Measurements from ENCODE around the gene CEP20.
"Not testable (repeated sequence)": the region's sequence is repeated elsewhere in the genome, so short reads cannot be mapped to it uniquely, and the experiment has no call there.

Gene CEP20, protein sequence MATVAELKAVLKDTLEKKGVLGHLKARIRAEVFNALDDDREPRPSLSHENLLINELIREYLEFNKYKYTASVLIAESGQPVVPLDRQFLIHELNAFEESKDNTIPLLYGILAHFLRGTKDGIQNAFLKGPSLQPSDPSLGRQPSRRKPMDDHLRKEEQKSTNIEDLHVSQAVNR

DNA sequence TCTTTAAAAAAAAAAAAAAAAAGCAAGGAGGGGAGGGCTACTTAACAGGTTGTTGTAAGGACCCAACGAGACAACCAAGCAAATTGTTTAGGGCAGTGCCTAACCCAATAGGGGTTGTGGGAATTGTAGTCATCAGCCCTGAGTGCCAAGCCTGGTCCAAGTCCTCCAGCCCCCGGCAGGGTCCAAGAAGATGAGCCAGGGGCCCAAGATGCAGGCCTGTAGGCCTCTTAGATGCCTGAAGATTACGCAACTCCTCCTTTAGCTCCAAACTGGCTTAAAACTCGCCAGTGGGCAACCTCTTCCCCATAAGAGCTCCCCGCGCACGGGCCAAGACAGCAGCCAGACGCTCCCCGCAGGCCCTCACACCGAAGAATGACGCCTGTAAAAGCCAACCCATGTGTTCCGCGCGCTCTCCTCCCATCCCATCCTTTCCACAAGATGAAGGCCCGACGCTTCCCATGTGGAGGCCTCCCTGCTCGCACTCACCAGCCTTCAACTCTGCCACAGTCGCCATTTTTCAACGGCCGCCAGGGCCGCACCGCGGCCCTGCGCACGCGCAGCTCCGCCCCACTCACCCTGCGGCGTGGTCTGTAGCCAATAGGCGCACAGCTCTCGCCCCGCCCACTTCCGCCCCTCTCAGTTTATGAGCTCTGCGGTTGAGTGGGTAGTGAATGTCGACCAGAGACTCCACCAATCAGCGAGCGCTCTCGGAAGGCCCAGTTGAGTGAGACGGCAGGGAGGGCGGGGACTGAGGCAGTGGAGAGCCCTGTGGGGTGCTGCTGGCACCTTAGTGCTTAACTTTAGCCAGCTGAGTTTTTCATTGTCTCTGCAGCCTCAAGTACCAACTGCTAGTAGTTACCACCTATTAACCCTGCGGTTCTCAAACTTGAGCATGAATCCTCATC lies at the start of gene CEP20:
Gene CEP20 (minus strand): TSS at position 532 of the 905 bp plus-strand sequence. CDS start 18 bp downstream, at position 514.
- peak; percentile 100 for DNase-seq (ENCODE audit: low read depth in 2 of 2)

DNA sequence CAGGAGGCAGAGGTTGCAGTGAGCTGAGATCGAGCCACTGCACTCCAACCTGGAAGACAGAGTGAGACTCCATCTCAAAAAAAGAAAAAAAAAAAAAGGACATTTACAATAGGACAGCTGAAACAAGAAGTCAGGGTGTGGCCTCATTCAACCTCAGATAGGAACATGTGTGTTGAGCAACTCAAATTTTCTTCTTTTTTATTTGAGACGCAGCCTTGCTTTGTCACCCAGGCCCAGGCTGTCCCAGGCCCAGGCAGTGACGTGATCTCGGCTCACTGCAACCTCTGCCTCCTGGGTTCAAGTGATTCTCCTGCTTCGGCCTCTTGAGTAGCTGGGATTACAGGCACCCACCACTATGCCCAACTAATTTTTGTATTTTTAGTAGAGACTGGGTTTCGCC lies 48.4 kb upstream of the CEP20 start:
- not testable (repeated sequence) for DNase-seq (ENCODE audit: low read depth in 2 of 2)

DNA sequence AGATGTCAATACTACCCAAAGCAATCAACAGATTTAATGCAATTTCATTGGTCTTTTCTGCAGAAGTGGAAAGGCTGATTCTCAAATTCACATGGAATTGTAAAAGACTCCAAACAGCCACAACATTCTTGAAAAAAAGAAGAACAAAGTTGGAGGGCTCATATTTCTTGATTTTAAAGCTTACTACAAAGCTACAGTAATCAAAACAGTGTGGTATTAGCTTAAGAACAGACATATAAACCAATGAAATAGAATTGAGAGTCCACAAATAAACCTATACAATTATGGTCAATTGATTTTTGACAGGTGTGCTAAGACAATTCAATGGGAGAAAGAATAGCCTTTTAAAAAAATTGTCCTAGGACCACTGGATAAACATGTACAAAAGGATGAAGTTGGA lies 46.6 kb upstream of the CEP20 start:
- no peak for DNase-seq (ENCODE audit: low read depth in 2 of 2)

DNA sequence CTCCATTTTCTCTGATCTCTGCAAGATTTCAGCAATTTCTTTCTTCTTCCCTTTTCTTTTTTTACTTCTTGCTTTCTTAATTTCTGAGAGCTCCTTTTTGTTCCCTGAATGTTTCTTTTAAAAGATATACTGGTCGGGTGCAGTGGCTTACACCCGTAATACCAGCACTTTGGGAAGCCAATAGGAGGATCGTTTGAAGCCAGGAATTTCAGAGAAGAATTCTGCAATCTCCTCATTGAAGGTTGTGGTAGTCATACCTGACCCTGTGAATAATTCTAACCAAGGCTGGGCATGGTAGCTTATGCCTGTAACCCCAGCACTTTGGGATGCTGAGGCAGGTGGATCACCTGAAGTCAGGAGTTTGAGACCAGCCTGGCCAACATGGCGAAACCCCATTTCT lies 45.4 kb upstream of the CEP20 start:
- DNase-seq (ENCODE audit: low read depth in 2 of 2) = no peak

DNA sequence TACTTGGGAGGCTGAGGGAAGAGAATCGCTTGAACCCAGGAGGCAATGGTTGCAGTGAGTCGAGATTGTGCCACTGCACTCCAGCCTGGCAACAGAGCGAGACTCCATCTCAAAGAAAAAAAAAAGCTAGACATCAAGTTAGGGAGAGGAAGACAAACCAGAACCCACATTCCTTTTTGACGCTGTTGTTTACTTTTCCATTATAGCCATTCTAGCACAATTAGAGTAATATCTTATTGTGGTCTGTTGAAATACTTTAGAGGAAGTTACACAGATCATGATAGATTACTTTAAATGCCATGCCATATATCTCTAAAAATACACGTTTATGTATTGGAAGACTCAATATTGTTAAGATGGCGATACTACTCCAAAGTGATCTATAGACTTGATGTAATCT lies 44.5 kb upstream of the CEP20 start:
- DNase-seq (ENCODE audit: low read depth in 2 of 2) = no peak

DNA sequence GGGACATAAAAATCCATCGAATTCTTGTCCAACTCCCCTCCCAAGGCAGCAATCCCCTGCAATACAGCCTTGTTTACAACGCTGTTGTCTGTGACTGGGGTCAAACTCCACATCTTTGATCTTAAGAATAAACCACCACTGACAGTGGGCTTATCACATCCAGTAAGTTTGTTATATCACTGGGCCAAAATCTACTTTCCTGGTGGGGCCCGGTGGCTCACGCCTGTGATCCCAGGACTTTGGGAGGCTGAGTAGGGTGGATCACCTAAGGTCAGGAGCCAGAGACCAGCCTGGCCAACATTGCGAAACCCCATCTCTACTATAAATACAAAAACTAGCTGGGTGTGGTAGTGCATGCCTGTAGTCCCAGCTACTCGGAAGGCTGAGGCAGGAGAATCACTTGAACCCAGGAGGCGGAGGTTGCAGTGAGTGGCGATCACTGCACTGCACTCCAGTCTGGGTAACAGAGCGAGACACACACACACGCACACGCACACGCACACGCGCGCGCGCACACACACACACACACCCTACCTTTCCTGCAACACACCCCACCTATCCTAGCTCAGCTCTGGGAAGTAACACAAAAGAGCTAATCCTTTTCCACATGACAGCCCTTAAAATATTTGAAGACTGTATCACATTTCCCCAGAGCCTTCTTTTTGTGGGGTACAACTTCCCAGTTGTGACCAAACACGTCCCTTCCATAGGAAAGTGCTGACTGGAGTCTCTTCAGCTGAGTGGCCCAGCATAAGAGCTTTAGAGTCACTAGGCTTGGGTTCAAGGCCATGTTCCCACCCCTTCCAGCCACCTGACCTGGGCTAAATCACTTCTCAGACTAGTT lies 40.1 kb upstream of the CEP20 start:
- no peak for DNase-seq (ENCODE audit: low read depth in 2 of 2)

DNA sequence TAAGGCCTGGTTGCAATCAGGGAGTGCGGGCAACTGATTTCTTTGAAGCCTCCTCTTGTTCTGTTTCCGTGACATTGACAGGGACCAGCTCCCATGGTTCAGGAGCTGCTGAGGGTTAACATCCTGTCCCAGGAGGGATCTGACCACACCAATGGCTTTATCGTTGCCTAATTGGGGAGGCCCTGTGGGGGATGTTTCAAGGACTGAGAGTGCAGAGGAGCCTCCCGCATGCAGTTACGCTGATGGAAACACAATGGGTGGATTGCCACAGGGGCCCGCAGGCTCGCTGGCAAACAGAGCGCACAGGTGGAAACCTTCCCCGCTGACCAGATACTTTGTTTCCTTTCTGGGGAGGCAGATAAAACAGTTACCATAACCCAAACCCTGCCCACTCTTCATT lies 37.2 kb upstream of the CEP20 start:
- DNase-seq (ENCODE audit: low read depth in 2 of 2) = no peak

DNA sequence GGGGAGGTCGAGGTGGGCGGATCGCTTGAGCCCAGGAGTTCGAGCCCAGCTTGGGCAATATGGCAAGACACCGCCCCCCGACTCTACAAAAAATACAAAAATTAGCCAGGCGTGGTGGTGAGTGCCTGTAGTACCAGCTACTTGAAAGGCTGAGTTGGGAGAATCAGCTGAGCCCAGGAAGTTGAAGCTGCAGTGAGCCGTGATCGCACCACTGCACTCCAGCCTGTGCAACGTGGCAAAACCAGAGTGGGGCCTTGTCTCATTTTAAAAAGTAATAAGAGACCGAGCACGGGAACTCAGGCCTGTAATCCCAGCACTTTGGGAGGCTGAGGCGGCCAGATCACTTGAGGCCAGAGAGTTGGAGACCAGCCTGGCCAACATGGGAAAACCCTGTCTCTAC lies 36.6 kb upstream of the CEP20 start:
- DNase-seq (ENCODE audit: low read depth in 2 of 2) = no peak

DNA sequence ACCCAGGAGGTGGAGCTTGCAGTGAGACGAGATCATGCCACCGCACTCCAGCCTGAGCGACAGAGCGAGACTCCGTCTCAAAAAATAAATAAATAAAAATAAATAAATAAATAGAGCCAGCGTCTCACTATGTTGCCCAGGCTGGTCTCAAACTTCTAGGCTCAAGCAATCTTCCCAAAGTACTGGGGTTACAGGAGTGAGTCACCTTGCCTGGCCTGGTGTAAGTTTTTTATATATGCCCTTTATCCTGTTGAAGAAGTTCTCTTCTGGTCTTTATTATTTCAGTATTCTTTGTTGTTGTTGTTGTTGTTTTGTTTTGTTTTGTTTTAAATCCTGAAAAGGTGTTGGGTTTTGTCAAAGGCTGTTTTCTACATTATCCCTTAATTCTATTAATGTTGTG lies 30.9 kb upstream of the CEP20 start:
- no peak for DNase-seq (ENCODE audit: low read depth in 2 of 2)

DNA sequence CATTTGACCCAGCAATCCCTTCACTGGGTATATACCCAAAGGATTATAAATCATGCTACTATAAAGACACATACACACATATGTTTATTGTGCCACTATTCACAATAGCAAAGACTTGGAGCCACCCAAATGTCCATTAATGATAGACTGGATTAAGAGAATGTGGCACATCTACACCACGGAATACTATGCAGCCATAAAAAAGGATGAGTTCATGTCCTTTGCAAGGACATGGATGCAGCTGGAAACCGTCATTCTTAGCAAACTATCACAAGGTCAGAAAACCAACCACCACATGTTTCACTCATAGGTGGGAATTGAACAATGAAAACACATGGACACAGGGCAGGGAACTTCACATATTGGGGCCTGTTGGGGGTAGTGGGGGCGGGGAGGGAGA lies 29.9 kb upstream of the CEP20 start:
- not testable (repeated sequence) for DNase-seq (ENCODE audit: low read depth in 2 of 2)

DNA sequence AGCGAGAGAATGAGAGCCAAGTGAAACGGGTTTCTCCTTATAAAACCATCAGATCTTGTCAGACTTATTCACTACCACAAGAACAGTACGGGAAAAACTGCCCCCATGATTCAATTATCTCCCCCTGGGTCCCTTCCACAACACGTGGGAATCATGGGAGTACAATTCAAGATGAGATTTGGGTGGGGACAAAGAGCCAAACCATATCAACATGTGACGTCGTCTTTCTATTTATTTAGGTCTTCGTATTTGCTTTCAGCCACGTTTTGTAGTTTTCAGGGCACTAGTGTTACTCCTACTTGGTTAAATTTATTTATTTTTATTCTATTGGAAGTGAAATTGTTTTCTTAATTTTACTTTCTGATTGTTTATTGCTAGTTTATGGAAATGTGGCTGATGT lies 27.9 kb upstream of the CEP20 start:
- DNase-seq (ENCODE audit: low read depth in 2 of 2) = no peak

DNA sequence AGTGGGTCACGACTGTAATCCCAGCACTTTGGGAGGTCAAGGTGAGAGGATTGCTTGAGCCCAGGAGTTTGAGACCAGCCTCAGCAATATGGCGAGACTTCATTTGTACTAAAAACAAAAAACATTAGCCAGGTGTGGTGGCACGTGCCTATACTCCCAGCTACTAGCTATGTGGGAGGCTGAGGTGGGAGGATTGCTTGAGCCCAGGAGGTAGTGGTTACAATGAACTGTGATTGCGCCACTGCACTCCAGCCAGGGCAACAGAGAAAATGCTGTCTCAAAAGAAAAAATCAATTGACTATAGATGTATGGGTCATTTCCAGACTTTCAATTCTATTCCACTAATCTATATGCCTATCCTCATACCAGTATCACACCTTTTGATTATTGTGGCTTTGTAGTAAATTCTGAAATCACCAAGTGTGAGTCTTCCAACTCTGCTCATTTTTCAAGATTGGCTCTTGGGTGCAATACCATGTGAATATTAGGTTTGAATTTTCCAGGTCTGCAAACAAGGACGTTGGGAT lies 27.2 kb upstream of the CEP20 start:
- no peak for DNase-seq (ENCODE audit: low read depth in 2 of 2)

DNA sequence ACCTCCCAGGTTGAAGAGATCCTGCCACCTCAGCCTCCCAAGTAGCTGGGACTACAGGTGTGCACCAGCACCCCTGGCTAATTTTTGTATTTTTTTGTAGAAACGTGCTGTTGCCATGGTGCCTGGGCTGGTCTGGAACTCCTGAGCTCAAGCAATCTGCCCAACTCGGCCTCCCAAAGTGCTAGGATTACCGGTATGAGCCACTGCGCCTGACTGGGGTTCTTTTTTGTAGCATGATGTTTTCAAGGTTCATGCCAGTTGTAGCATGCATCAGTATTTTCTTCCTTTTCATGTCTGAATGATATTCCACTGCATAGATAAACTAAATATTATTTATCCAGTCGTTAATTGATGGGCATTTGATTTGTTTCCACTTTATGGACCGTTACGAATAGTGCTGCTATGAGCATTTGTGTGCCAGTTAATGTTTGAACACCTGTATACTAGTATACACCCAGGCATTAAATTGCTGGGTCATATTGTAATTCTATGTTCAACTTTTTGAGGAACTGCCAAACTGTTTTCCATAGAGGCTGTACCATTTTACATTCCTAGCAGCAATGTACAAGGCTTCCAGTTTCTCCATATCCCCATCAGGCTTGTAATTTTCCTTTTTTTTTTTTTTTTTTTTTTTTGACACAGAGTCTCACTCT lies 24.8 kb upstream of the CEP20 start:
- DNase-seq (ENCODE audit: low read depth in 2 of 2) = no peak

DNA sequence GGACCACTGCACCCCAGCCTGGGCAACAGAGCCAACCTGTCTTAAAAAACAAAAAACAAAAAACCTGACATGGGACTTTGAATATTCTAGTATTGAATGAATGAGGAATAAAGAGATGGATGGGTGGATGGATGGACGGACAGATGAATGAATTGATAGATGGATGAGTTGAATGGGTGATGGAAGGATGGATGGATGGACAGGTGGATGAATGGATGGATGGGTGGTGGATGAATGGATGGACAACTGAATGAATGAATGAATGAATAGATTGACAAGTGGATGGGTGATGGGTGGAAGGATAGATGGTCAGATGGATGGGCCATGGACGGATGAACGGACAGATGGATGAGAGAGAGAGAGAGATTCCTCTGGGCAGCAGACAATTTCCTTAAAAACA lies 22.8 kb upstream of the CEP20 start:
- no peak for DNase-seq (ENCODE audit: low read depth in 2 of 2)

DNA sequence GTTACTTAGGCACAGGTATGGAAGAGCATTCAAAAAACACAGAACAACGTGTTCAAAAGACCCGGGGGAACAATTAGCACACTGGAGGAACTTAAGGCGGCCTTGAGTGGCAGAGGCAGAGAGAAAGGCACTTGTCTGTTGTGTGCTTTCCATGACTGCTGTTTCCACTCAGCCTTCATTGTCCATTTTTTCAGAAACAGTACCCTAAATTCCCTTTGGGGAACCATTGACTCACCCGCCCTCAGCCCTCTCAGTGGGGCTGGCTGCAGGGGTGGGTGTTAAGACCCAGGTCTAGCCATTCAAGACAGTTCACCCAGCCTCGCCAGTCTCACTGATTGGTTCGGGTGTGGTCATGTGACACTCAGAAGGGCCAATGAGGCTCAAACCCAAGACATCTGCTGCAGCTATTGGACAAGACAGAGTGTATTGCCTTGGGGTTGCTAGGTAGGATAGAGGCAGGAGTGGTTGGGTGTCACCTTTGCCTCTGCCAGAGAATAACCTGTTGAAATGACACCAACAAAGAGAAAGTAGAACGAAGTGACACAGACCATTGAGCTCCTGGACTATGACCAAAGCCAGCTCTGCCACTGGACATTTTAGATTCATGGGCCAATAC lies 19.6 kb upstream of the CEP20 start:
- DNase-seq (ENCODE audit: low read depth in 2 of 2) = peak in 1 of 2 donors; percentile 19

DNA sequence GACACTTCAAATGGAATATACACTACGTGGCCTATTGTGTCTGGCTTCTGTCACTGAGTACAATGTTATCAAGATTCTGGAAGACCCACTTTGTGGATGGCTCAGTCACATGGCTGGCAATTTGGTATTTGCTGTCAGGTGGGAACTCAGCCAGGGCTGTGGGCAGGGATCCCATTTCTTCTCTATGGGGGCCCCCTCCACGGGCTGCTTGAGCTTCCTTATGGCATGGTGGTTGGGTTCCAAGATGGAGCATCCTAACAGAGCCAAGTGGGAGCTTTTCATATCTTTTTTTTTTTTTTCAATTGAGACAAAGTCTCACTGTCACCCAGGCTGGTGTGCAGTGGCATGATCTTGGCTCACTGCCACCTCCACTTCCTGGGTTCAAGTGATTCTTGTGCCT lies 18.0 kb upstream of the CEP20 start:
- no peak for DNase-seq (ENCODE audit: low read depth in 2 of 2)

DNA sequence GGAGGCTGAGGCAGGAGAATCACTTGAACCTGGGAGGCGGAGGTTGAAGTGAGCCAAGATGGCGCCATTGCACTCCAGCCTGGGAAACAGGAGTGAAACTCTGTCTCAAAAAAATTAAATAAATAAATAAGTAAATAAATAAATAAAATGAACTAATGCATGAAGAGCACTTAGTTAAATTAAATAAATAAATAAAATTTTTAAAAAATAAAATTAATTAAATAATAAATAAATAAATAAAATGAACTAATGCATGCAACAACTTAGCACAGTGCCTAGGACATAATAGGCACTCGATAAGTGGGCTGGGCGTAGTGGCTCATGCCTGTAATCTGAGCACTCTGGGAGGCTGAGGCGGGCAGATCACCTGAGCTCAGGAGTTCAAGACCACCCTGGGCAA lies 15.6 kb upstream of the CEP20 start:
- no peak for DNase-seq (ENCODE audit: low read depth in 2 of 2)

DNA sequence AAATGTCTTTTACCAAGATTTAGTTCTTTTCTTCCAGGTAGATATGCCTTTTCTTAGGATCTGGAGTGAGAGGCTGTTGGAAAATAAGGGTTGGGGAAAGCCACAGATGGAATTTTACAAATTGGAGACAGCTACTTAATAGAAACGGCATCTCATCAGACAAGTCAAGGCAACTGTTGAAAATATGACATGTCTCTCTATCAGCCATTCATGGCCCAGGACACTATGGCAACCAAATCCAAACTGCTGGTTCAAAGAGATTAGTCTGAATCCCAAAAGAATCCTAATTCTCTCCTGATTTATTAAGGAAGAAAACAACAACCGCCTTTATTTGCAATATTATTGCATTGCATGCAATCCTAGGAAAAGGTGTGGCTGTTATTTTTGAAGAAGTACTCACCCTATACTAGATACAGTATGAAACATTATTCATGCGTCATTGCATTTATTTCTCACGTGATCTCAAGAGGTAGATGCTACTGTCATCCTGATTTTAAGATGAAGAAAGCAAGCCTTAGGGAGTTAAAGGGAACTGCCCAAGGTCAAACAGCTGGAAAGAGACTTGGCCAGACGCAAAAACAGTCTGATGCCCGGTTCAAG lies 12.6 kb upstream of the CEP20 start:
- no peak for DNase-seq (ENCODE audit: low read depth in 2 of 2)

DNA sequence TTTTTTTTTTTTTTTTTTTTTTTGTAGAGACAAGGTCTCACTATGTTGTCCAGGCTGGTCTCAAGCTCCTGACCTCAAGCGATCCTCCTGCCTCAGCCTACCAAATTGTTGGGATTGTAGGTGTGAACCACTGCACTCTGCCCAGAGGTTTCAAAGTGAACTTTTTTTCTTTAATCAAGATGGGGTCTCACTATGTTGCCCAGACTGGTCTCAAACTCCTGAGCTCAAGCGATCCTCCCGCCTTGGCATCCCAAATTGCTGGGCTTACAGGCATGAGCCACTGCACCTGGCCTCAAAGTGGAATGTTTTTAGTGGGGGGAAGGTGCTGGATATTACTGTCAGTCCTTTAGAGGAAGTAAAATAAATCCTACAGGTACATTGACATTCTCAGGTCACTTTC lies 12.0 kb upstream of the CEP20 start:
- no peak for DNase-seq (ENCODE audit: low read depth in 2 of 2)

DNA sequence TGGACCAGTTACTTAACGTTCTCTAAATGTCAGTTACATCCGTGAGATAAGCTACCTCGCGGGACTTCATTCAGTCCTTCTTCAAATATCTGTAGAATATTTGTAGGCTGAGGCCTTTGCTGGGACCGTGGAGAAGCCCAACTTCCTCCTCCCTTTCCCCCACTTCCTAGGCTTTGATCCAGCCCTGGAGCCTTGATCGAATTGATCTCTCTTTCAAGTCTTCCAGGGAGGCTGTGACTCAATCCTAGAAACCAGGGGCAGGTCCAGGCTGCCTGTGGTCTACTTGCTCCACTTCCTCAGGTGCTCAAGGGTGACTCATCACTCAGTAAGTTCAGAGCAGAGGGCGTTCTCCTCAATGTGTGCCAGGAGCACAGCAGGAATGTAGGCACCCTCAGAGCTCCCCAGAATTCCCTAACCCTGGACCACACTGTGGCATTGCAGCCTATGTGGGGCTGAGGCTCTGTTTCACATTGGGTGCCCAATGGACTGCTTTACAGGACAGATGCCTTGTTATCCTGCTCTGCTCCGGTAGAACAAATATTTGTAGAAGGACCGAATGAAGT lies 11.2 kb upstream of the CEP20 start:
- DNase-seq (ENCODE audit: low read depth in 2 of 2) = no peak

DNA sequence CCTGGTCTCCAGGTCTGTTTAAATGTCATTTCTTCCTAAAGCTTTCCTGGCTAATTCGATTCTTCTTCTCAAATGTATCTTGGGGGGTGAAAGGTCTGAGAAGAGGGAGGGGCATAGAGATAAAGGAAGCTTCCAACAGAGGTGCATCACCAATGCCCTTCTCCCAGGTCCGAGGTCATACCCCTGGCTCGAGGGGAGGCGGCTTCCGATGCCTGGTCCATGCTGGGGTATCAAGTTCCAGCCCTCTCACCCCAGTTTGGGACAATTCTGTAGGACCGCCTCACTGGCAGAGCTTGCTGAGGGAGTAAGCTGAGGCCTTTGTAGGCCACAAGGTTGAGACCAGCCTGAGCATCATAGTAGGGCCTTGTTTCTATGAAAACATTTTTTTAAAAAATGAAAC lies 10.3 kb upstream of the CEP20 start:
- DNase-seq (ENCODE audit: low read depth in 2 of 2) = no peak

Measured in activated CD4-positive, alpha-beta T cell treated with anti-CD3 and anti-CD28 coated beads for 24 hours (primary cell).